Measurements from ENCODE around the gene SORCS1.

DNA sequence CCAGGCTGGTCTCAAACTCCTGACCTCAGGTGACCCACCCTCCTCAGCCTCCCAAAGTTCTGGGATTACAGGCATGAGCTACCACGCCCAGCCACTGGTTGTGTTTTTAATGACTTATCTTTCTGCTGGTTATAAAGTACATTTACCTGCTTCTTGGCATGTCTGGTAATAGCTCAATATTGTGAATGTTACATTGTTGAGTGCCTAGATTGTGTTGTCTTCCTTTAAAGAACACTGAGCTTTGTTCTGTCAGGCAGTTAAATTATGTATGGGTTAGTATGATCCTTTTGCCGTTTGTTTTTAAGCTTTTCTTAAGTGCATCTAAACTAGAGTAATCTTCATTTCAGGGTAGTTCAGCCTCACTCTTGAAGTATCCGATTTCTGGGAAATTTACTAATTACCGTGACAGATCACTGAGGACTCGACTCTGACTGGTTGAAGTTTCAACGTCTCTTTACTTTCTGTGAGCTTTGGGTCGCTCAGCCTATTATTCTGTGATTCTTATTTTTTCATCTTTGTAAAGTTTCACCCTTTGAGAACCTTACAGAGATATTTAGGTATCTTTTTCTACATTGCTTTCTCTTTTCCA is 617.4 kb downstream of the SORCS1 start:
- TF ChIP-seq, protein P1, sequence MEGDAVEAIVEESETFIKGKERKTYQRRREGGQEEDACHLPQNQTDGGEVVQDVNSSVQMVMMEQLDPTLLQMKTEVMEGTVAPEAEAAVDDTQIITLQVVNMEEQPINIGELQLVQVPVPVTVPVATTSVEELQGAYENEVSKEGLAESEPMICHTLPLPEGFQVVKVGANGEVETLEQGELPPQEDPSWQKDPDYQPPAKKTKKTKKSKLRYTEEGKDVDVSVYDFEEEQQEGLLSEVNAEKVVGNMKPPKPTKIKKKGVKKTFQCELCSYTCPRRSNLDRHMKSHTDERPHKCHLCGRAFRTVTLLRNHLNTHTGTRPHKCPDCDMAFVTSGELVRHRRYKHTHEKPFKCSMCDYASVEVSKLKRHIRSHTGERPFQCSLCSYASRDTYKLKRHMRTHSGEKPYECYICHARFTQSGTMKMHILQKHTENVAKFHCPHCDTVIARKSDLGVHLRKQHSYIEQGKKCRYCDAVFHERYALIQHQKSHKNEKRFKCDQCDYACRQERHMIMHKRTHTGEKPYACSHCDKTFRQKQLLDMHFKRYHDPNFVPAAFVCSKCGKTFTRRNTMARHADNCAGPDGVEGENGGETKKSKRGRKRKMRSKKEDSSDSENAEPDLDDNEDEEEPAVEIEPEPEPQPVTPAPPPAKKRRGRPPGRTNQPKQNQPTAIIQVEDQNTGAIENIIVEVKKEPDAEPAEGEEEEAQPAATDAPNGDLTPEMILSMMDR (IDR thresholded peaks at IDR 0.05) = no peak
- no peak for TF ChIP-seq POLR2AphosphoS5 (IDR thresholded peaks at IDR 0.05)

Measured in prostate gland (tissue), 2 donors.